A549 (cell line): ENCODE measurements around the gene OR8J3. TPM values are rescaled to one million over a fixed set of nuclear protein-coding genes. Genes with fewer than 3 reads are reported as not detected.
"Not testable (repeated sequence)": the region's sequence is repeated elsewhere in the genome, so short reads cannot be mapped to it uniquely, and the experiment has no call there.

Experiments used
- ATAC-seq, 2 experiments: fragments of 200-7000 bp in 1 of 2; fragments of >200 bp in 1 of 2; cut with Nextera tagmentation in 1 of 2; cut with Tn5 transposase in 1 of 2; 3 replicates each; pipeline versions ENCODE4 v1.8.0 to v1.9.1; 2018 to 2020; ENCODE audit warnings: mild to moderate bottlenecking in 1 of 2, moderate library complexity in 1 of 2
- CTCF ChIA-PET: fragments of 300-600 bp; sonication (Branson Sonifier 250); formaldehyde crosslinking; extraction: SDS; loops from one replicate; lab custom pipeline; 2021; ENCODE audit warnings: antibody characterized with exemption, inconsistent platforms; lab: Yijun Ruan, JAX
- POLR2A ChIA-PET: fragments of 350-600 bp; formaldehyde crosslinking; extraction: SDS; loops from one replicate; lab custom pipeline; 2021; ENCODE audit warnings: antibody characterized with exemption, inconsistent platforms; lab: Yijun Ruan, JAX
- DNase-seq, 2 experiments: peaks; one replicate each; pipeline versions ENCODE4 v3.0.0 to v3.0.0-alpha.2; 2011 to 2016; ENCODE audit warnings: low read depth in 1 of 2, low spot score in 1 of 2
- FAIRE-seq: peaks from 2 replicates; lab custom pipeline; 2011; peaks lifted over from hg19 to GRCh38; lab: Jason Lieb, UNC
- H3K27ac ChIP-seq, 2 experiments: fragments of >200 bp; sonication (Bioruptor Twin); formaldehyde crosslinking; 3 replicates each; pipeline ENCODE4 v1.5.1; 2016 to 2017
- H3K4me1 ChIP-seq: fragments of >200 bp; sonication (Bioruptor Twin); formaldehyde crosslinking; 3 replicates; pipeline ENCODE4 v1.6.1; 2016
- H3K4me2 ChIP-seq: fragments of >200 bp; sonication (Bioruptor Twin); formaldehyde crosslinking; 3 replicates; pipeline ENCODE4 v1.6.1; 2016
- H3K4me3 ChIP-seq: fragments of >200 bp; sonication (Bioruptor Twin); formaldehyde crosslinking; 3 replicates; pipeline ENCODE4 v1.5.1; 2016
- H3K9me3 ChIP-seq: fragments of >200 bp; sonication (Bioruptor Twin); formaldehyde crosslinking; 3 replicates; pipeline ENCODE4 v1.6.1; 2016
- ATOH8 ChIP-seq: fragments of 250-450 bp; sonication (Bioruptor Pico); IDR thresholded peaks from 2 replicates; pipeline ENCODE4 v1.5.0; 2020; ENCODE audit warnings: low read depth, mild to moderate bottlenecking, moderate library complexity
- BCL3 ChIP-seq: fragments of >200 bp; sonication (Bioruptor Twin); formaldehyde crosslinking; IDR thresholded peaks from 3 replicates; pipeline ENCODE4 v1.6.1; 2016
- CBX2 ChIP-seq: fragments of 200-600 bp; sonication (generic); IDR thresholded peaks from 2 replicates; pipeline ENCODE4 v1.6.1; 2016; ENCODE audit warnings: low read depth, mild to moderate bottlenecking, borderline replicate concordance
- CBX8 ChIP-seq: fragments of 200-600 bp; sonication (generic); IDR thresholded peaks from 2 replicates; pipeline ENCODE4 v1.6.1; 2016
- CHD2 ChIP-seq: fragments of 150-350 bp; IDR thresholded peaks from 2 replicates; pipeline ENCODE4 v1.6.1; 2014; ENCODE audit warnings: low read length; ENCODE audit not compliant: partially characterized antibody
- CHD4 ChIP-seq: fragments of 200-600 bp; sonication (generic); IDR thresholded peaks from 2 replicates; pipeline ENCODE4 v1.6.1; 2016; ENCODE audit warnings: antibody characterized with exemption, mild to moderate bottlenecking, borderline replicate concordance
- EHMT2 ChIP-seq: fragments of 200-600 bp; sonication (generic); IDR thresholded peaks from 2 replicates; pipeline ENCODE4 v1.6.1; 2016; ENCODE audit warnings: antibody characterized with exemption, low read depth, mild to moderate bottlenecking, moderate library complexity
- ESRRA ChIP-seq: fragments of 150-350 bp; IDR thresholded peaks from 2 replicates; pipeline ENCODE4 v1.6.1; 2014; ENCODE audit warnings: mild to moderate bottlenecking, low read length, borderline replicate concordance
- FOXS1 ChIP-seq: fragments of 250-450 bp; sonication (Bioruptor Pico); IDR thresholded peaks from 2 replicates; pipeline ENCODE4 v1.5.0; 2020; ENCODE audit warnings: mild to moderate bottlenecking, moderate library complexity
- GATA3 ChIP-seq: IDR thresholded peaks from 2 replicates; pipeline ENCODE4 v1.6.1; 2012; ENCODE audit warnings: borderline replicate concordance
- HDAC2 ChIP-seq: fragments of 200-600 bp; sonication (generic); IDR thresholded peaks from 2 replicates; pipeline ENCODE4 v1.6.1; 2016
- HMGXB4 ChIP-seq: fragments of 250-450 bp; sonication (Bioruptor Pico); IDR thresholded peaks from 2 replicates; pipeline ENCODE4 v1.5.0; 2021; ENCODE audit warnings: mild to moderate bottlenecking, moderate library complexity, borderline replicate concordance
- HOXB13 ChIP-seq: fragments of 250-450 bp; sonication (Bioruptor Pico); IDR thresholded peaks from 2 replicates; pipeline ENCODE4 v1.5.0; 2020; ENCODE audit warnings: low read depth, mild to moderate bottlenecking, moderate library complexity
- HOXB5 ChIP-seq: fragments of 250-450 bp; sonication (Bioruptor Pico); IDR thresholded peaks from 2 replicates; pipeline ENCODE4 v1.5.0; 2020; ENCODE audit warnings: mild to moderate bottlenecking, moderate library complexity
- MAFK ChIP-seq: fragments of 450-650 bp; IDR thresholded peaks from 2 replicates; pipeline ENCODE4 v1.6.1; 2014; ENCODE audit not compliant: partially characterized antibody
- MAZ ChIP-seq: fragments of 150-350 bp; IDR thresholded peaks from 2 replicates; pipeline ENCODE4 v1.6.1; 2014; ENCODE audit warnings: antibody characterized with exemption, low read depth, low read length, borderline replicate concordance
- MYC ChIP-seq: IDR thresholded peaks from 2 replicates; pipeline ENCODE4 v1.6.1; 2012; ENCODE audit warnings: mild to moderate bottlenecking, inconsistent platforms, low read length, improper control_type of control experiment, borderline replicate concordance
- NR3C1 ChIP-seq: fragments of >200 bp; sonication (Bioruptor Twin); formaldehyde crosslinking; IDR thresholded peaks from 3 replicates; pipeline ENCODE4 v1.6.1; 2017
- PHF8 ChIP-seq: fragments of 200-600 bp; sonication (generic); IDR thresholded peaks from 2 replicates; pipeline ENCODE4 v1.6.1; 2016; ENCODE audit warnings: low read depth, mild to moderate bottlenecking, antibody characterized with exemption, moderate library complexity, borderline replicate concordance
- RCOR1 ChIP-seq: fragments of 150-350 bp; IDR thresholded peaks from 2 replicates; pipeline ENCODE4 v1.6.1; 2014; ENCODE audit warnings: antibody characterized with exemption, low read length, low read depth
- RNF2 ChIP-seq: fragments of 200-600 bp; sonication (generic); IDR thresholded peaks from 2 replicates; pipeline ENCODE4 v1.6.1; 2016; ENCODE audit warnings: low read depth, mild to moderate bottlenecking, antibody characterized with exemption, moderate library complexity, borderline replicate concordance
- SREBF2 ChIP-seq: fragments of 450-650 bp; IDR thresholded peaks from 2 replicates; pipeline ENCODE4 v1.6.1; 2014; ENCODE audit warnings: mild to moderate bottlenecking, moderate library complexity
- TP53 ChIP-seq: fragments of 250-450 bp; sonication (Bioruptor Pico); IDR thresholded peaks from 2 replicates; pipeline ENCODE4 v1.5.0; 2021; ENCODE audit warnings: mild to moderate bottlenecking, moderate library complexity
- WGBS: methylation state at CpG from one replicate; pipeline ENCODE4 v1.1.6; 2017; ENCODE audit errors: missing lambda C conversion rate; 5-methylcytosine and 5-hydroxymethylcytosine counted together
- polyA plus RNA-seq, 4 experiments: library from polyadenylated mRNA; depleted of rRNA in 3 of 4; stranded (reverse); fragments of >200 nt; fragmentation: RNase III in 1 of 4; extraction: RNeasy Plus Mini Kit Qiagen cat#74134 plus additional on column Dnase treatment in 1 of 4; gene quantifications; 2 replicates in 3 of 4; 3 replicates in 1 of 4; pipeline ENCODE4 v1.2.3, GENCODE V29; 2011 to 2017
- TF ChIP-seq, protein P1 (sequence below): fragments of 200-600 bp; sonication (generic); IDR thresholded peaks from 2 replicates; pipeline ENCODE4 v1.6.1; 2016; ENCODE audit warnings: antibody characterized with exemption, mild to moderate bottlenecking, moderate library complexity

Gene OR8J3
- polyA plus RNA-seq, 2 of the 4 experiments (the other 2 are of a cell fraction), result not detected

DNA sequence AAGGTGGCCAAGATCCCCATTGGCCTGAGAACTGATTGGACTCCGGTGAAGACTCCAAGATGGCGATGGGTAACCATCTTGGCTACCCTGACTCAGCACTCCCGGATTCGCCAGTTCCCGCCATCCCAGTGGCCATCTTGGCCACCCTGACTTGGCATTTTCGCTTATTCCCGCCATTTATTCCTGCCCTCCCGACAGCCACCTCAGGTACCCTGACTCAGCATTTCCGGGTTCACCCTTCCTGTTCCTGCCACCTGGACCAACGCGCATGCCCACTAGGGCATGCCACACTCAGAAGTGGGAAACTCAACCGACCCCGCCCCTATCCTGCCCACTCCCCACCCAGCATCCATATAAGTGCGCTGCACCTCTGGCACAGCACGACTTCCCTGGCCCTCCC, 12.3 kb upstream of the OR8J3 start:
- H3K9me3 ChIP-seq, result no peaks in the 10 kb centered on the region
- POLR2A ChIA-PET, result no interaction called here
- 33% methylated on average over 13 of the region's 15 CpGs for WGBS

GRCh38 chr11:56151376-56151775, 11.4 kb upstream of the OR8J3 start:
- no peak for FAIRE-seq
- CTCF ChIA-PET, result no interaction called here
- Histone ChIP-seq H3K9me3 (no peaks in the 10 kb centered on the region), H3K4me2 (no peak overlapping the region), H3K4me3 (no peak overlapping the region), H3K4me1 (no peaks in the 10 kb centered on the region), H3K27ac (no peak overlapping the region)
- ATAC-seq, result no peak
- POLR2A ChIA-PET, result no interaction called here
- TF ChIP-seq ESRRA (no peak), BCL3 (no peak), CBX2 (no peak), CBX8 (no peak), MYC (no peak), CHD4 (no peak), FOXS1 (CRISPR knock-in tag) (no peak), HDAC2 (no peak), PHF8 (no peak)
- TF ChIP-seq, protein P1, sequence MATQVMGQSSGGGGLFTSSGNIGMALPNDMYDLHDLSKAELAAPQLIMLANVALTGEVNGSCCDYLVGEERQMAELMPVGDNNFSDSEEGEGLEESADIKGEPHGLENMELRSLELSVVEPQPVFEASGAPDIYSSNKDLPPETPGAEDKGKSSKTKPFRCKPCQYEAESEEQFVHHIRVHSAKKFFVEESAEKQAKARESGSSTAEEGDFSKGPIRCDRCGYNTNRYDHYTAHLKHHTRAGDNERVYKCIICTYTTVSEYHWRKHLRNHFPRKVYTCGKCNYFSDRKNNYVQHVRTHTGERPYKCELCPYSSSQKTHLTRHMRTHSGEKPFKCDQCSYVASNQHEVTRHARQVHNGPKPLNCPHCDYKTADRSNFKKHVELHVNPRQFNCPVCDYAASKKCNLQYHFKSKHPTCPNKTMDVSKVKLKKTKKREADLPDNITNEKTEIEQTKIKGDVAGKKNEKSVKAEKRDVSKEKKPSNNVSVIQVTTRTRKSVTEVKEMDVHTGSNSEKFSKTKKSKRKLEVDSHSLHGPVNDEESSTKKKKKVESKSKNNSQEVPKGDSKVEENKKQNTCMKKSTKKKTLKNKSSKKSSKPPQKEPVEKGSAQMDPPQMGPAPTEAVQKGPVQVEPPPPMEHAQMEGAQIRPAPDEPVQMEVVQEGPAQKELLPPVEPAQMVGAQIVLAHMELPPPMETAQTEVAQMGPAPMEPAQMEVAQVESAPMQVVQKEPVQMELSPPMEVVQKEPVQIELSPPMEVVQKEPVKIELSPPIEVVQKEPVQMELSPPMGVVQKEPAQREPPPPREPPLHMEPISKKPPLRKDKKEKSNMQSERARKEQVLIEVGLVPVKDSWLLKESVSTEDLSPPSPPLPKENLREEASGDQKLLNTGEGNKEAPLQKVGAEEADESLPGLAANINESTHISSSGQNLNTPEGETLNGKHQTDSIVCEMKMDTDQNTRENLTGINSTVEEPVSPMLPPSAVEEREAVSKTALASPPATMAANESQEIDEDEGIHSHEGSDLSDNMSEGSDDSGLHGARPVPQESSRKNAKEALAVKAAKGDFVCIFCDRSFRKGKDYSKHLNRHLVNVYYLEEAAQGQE, result no peak
- WGBS, result 0% methylated on average over 1 of the region's 1 CpG
- no peak for DNase-seq

More for the DNA sequence above, 12.3 kb upstream of the OR8J3 start:
- TF ChIP-seq MAZ (no peak), GATA3 (no peak), SREBF2 (no peak), HOXB13 (CRISPR knock-in tag) (no peak), CBX2 (no peak), MAFK (peak; percentile 69)
- no peak overlapping the region for H3K27ac ChIP-seq
- no peak for FAIRE-seq
- CTCF ChIA-PET, result no interaction called here
- peak in 1 of 2 experiments; percentile 29 for DNase-seq
- ATAC-seq, result no peak
- H3K4me1 ChIP-seq, result no peaks in the 10 kb centered on the region
- no peak overlapping the region for H3K4me2 ChIP-seq
- no peak overlapping the region for H3K4me3 ChIP-seq

DNA sequence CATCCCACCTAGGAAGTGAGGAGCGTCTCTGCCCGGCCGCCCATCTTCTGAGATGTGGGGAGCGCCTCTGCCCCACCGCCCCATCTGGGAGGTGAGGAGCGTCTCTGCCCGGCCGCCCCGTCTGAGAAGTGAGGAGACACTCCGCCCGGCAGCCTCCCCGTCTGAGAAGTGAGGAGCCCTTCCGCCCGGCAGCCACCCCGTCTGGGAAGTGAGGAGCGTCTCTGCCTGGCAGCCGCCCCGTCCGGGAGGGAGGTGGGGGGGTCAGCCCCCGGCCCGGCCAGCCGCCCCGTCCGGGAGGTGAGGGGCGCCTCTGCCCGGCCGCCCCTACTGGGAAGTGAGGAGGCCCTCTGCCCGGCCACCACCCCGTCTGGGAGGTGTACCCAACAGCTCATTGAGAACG, 3.7 kb upstream of the OR8J3 start:
- ATAC-seq, CTCF ChIA-PET, H3K27ac ChIP-seq, DNase-seq, FAIRE-seq, POLR2A ChIA-PET, H3K4me1 ChIP-seq, H3K4me2 ChIP-seq, H3K4me3 ChIP-seq, H3K9me3 ChIP-seq: not testable (repeated sequence)
- 45% methylated on average over 6 of the region's 30 CpGs for WGBS

DNA sequence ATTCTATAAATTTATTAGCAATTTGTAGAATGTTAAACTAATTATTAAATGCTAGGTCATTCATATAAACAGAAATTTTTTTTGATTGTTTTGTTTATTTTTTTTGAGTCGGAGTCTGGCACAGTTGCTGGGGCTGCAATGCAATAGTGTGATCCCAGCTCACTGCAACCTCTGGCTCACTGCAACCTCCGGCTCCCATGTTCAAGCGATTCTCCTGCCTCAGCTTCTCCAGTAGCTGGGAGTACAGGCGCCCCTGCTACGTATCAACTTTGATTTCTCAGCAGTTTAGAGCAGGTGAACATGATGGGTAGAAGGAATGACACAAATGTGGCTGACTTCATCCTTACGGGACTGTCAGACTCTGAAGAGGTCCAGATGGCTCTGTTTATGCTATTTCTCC, 17.9 kb downstream of the OR8J3 start, which contains the start of gene OR8H3:
Gene OR8H3 (plus strand): TSS at position 301 of the 400 bp plus-strand sequence. CDS start 0 bp downstream, at position 301.
- WGBS, result 3% methylated on average over 6 of the region's 6 CpGs
- Histone ChIP-seq H3K27ac (no peak within 1 kb of the TSS), H3K4me3 (no peak within 1 kb of the TSS), H3K9me3 (no peaks in the 10 kb centered on the region; the same call in 2 of the 3 replicates), H3K4me1 (no peaks in the 10 kb centered on the region), H3K4me2 (no peak within 1 kb of the TSS)
- ATAC-seq (no peak), DNase-seq (no peak), FAIRE-seq (no peak)
- CTCF ChIA-PET, result no interaction called here
- POLR2A ChIA-PET, result no interaction called here
- TF ChIP-seq TP53 (CRISPR knock-in tag) (no peak), HDAC2 (no peak), FOXS1 (CRISPR knock-in tag) (no peak), EHMT2 (no peak), ATOH8 (no peak), HMGXB4 (no peak), CHD2 (no peak), RCOR1 (no peak), HOXB5 (CRISPR knock-in tag) (no peak), NR3C1 (no peak), RNF2 (no peak), CBX2 (no peak)
